NCI-H82 treated with DMSO at 0.1 percent for 48 hours (cell line): ENCODE data around the gene CRTC1.
"Not testable (repeated sequence)": the region's sequence is repeated elsewhere in the genome, so short reads cannot be mapped to it uniquely, and the experiment has no call there.

Source experiments
- DNase-seq: peaks from one replicate; lab custom pipeline; 2025; ENCODE audit not compliant: unreplicated experiment; lab: John Stamatoyannopoulos, UW

CRTC1 gene

GRCh38 chr19:18725841-18726770 is 42.6 kb downstream of the CRTC1 start:
- peak; percentile 63 for DNase-seq

- no peak for DNase-seq
Measured at GRCh38 chr19:18726846-18727245, 43.4 kb downstream of the CRTC1 start.

GRCh38 chr19:18727602-18728001 is 44.1 kb downstream of the CRTC1 start:
- not testable (repeated sequence) for DNase-seq

GRCh38 chr19:18729933-18730530 is 46.6 kb downstream of the CRTC1 start:
- DNase-seq: no peak

- DNase-seq: no peak
Measured at GRCh38 chr19:18730885-18731513, 47.5 kb downstream of the CRTC1 start.

- no peak for DNase-seq
Measured at GRCh38 chr19:18731562-18732008, 48.1 kb downstream of the CRTC1 start.

GRCh38 chr19:18733196-18733647 is 49.7 kb downstream of the CRTC1 start:
- DNase-seq: no peak

GRCh38 chr19:18733762-18734332 is 50.4 kb downstream of the CRTC1 start:
- peak; percentile 57 for DNase-seq

GRCh38 chr19:18735324-18735723 is 51.8 kb downstream of the CRTC1 start:
- peak; percentile 87 for DNase-seq

GRCh38 chr19:18735752-18736151 is 52.3 kb downstream of the CRTC1 start:
- DNase-seq: no peak

- peak; percentile 68 for DNase-seq
Measured at GRCh38 chr19:18736415-18737336, 53.2 kb downstream of the CRTC1 start.

- DNase-seq: peak; percentile 30
Measured at GRCh38 chr19:18737337-18737953, 54.0 kb downstream of the CRTC1 start.

GRCh38 chr19:18737954-18738351 is 54.5 kb downstream of the CRTC1 start:
- DNase-seq: no peak

- DNase-seq: no peak
Measured at GRCh38 chr19:18738961-18739690, 55.6 kb downstream of the CRTC1 start.

GRCh38 chr19:18741124-18742121 is 57.9 kb downstream of the CRTC1 start:
- DNase-seq: no peak

- DNase-seq: no peak
Measured at GRCh38 chr19:18742324-18742723, 58.8 kb downstream of the CRTC1 start.

- no peak for DNase-seq
Measured at GRCh38 chr19:18742838-18743783, 59.6 kb downstream of the CRTC1 start.
